ENCODE results near the gene CSF2. TPM values are rescaled to one million over a fixed set of nuclear protein-coding genes. Genes with fewer than 3 reads are reported as not detected.

The CSF2 gene
- total RNA-seq, 4 donors from 2014 or later, result not detected

- Histone ChIP-seq H3K36me3 (no peaks in the 10 kb centered on the region), H3K4me3 (no peak within 1 kb of the TSS), H3K27ac (no peak within 1 kb of the TSS), H3K4me1 (no peaks in the 10 kb centered on the region), H3K9me3 (no peaks in the 10 kb centered on the region), H3K27me3 (no peaks in the 10 kb centered on the region)
- TF ChIP-seq POLR2AphosphoS5 (IDR thresholded peaks at IDR 0.05), result no peak
- TF ChIP-seq CTCF (IDR thresholded peaks at IDR 0.05), result no peak
- TF ChIP-seq POLR2A (IDR thresholded peaks at IDR 0.05), result no peak
- no peak for TF ChIP-seq EP300 (IDR thresholded peaks at IDR 0.05)
- 91% methylated on average over 12 of the region's 16 CpGs for WGBS
- DNase-seq (ENCODE audit: low spot score in 2 of 2), result peak in 1 of 2 donors; percentile 56
Observed at GRCh38 chr5:132060501-132061161, 13.0 kb upstream of the CSF2 start, which contains the start of gene IL3. Gene IL3 (plus strand): TSS chr5:132060655. CDS start chr5:132060707, 52 bp downstream.

GRCh38 chr5:132063090-132063911 lies 10.3 kb upstream of the CSF2 start:
- no peak overlapping the region for H3K27ac ChIP-seq
- H3K9me3 ChIP-seq, result no peaks in the 10 kb centered on the region
- TF ChIP-seq POLR2A (IDR thresholded peaks at IDR 0.05) (no peak), CTCF (IDR thresholded peaks at IDR 0.05) (peak; percentile 72 to 97)
- 47% methylated on average over 9 of the region's 9 CpGs for WGBS
- no peaks in the 10 kb centered on the region for H3K36me3 ChIP-seq
- H3K4me1 ChIP-seq, result no peaks in the 10 kb centered on the region
- H3K4me3 ChIP-seq, result no peak overlapping the region
- DNase-seq (ENCODE audit: low spot score in 2 of 2), result peak; percentile 83 to 86
- no peaks in the 10 kb centered on the region for H3K27me3 ChIP-seq

GRCh38 chr5:132064140-132064539 lies 9.4 kb upstream of the CSF2 start:
- no peaks in the 10 kb centered on the region for H3K9me3 ChIP-seq
- DNase-seq (ENCODE audit: low spot score in 2 of 2), result peak in 1 of 2 donors; percentile 33
- no peaks in the 10 kb centered on the region for H3K36me3 ChIP-seq
- TF ChIP-seq EP300 (IDR thresholded peaks at IDR 0.05) (no peak), CTCF (IDR thresholded peaks at IDR 0.05) (no peak), POLR2AphosphoS5 (IDR thresholded peaks at IDR 0.05) (no peak), POLR2A (IDR thresholded peaks at IDR 0.05) (no peak)
- H3K27ac ChIP-seq, result no peak overlapping the region
- 76% methylated on average over 5 of the region's 5 CpGs for WGBS
- H3K4me1 ChIP-seq, result no peaks in the 10 kb centered on the region
- no peak overlapping the region for H3K4me3 ChIP-seq
- H3K27me3 ChIP-seq, result no peaks in the 10 kb centered on the region

GRCh38 chr5:132064738-132065331 lies 8.8 kb upstream of the CSF2 start:
- Histone ChIP-seq H3K27me3 (no peaks in the 10 kb centered on the region), H3K36me3 (no peaks in the 10 kb centered on the region), H3K27ac (no peak overlapping the region), H3K4me3 (no peak overlapping the region), H3K9me3 (no peaks in the 10 kb centered on the region), H3K4me1 (no peaks in the 10 kb centered on the region)
- DNase-seq (ENCODE audit: low spot score in 2 of 2), result peak in 1 of 2 donors; percentile 80
- no peak for TF ChIP-seq EP300 (IDR thresholded peaks at IDR 0.05)
- TF ChIP-seq CTCF (IDR thresholded peaks at IDR 0.05), result peak; percentile 56 to 93
- 82% methylated on average over 10 of the region's 11 CpGs for WGBS

GRCh38 chr5:132065351-132065937 lies 8.1 kb upstream of the CSF2 start:
- H3K27ac ChIP-seq, result no peak overlapping the region
- H3K4me1 ChIP-seq, result no peaks in the 10 kb centered on the region
- H3K9me3 ChIP-seq, result no peaks in the 10 kb centered on the region
- no peak for DNase-seq (ENCODE audit: low spot score in 2 of 2)
- no peaks in the 10 kb centered on the region for H3K27me3 ChIP-seq
- no peak for TF ChIP-seq EP300 (IDR thresholded peaks at IDR 0.05)
- no peak for TF ChIP-seq CTCF (IDR thresholded peaks at IDR 0.05)
- TF ChIP-seq POLR2A (IDR thresholded peaks at IDR 0.05), result no peak
- no peak for TF ChIP-seq POLR2AphosphoS5 (IDR thresholded peaks at IDR 0.05)
- no peaks in the 10 kb centered on the region for H3K36me3 ChIP-seq
- 63% methylated on average over 4 of the region's 4 CpGs for WGBS
- H3K4me3 ChIP-seq, result no peak overlapping the region
